Nephron progenitor cell (in vitro differentiated cells): ENCODE results near the gene LPP.
"Not testable (repeated sequence)": the region's sequence is repeated elsewhere in the genome, so short reads cannot be mapped to it uniquely, and the experiment has no call there.

Experiments used
- DNase-seq: peaks from one replicate; pipeline ENCODE4 v3.0.0; 2021
- H3K27ac Mint-ChIP-seq: 2 replicates; pipeline ENCODE4 v1.8.0; 2021; ENCODE audit warnings: mild to moderate bottlenecking, moderate library complexity, mixed read lengths
- H3K27me3 Mint-ChIP-seq: 2 replicates; pipeline ENCODE4 v1.8.0; 2021; ENCODE audit warnings: mild to moderate bottlenecking, low read depth, mixed read lengths; ENCODE audit not compliant: poor library complexity
- H3K36me3 Mint-ChIP-seq: 2 replicates; pipeline ENCODE4 v1.8.0; 2021; ENCODE audit warnings: low read depth, mixed read lengths
- H3K4me1 Mint-ChIP-seq: 2 replicates; pipeline ENCODE4 v1.8.0; 2021; ENCODE audit warnings: mixed read lengths
- H3K4me3 Mint-ChIP-seq: 2 replicates; pipeline ENCODE4 v1.8.0; 2021; ENCODE audit warnings: mild to moderate bottlenecking, moderate library complexity, mixed read lengths
- H3K9me3 Mint-ChIP-seq: 2 replicates; pipeline ENCODE4 v1.8.0; 2021; ENCODE audit warnings: mild to moderate bottlenecking, moderate library complexity, mixed read lengths
- CTCF ChIP-seq: fragments of 200-600 bp; sonication (generic); IDR thresholded peaks from 2 replicates; pipeline ENCODE4 v1.5.0; 2021; ENCODE audit warnings: antibody characterized with exemption

LPP gene

DNA sequence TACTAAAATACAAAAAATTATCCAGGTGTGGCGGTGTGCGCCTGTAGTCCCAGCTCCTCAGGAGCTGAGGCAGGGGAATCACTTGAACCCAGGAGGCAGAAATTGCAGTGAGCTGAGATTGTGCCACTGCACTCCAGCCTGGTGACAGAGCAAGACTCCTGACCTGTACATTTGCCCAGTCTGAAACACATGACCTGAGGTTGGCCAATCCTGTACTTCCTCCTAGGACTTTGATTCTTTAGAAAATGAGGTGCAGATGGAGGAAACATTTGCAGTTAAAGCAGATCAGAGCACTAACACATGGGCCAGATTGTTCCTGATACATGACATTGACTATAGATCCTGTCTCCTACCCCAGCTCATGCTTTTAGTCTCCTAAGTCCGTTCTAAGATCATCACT is 28.9 kb upstream of the LPP start:
- Mint-ChIP-seq H3K4me1 (peaks cover 8% of the 10 kb centered on the region), H3K4me3 (no peak overlapping the region), H3K9me3 (no peaks in the 10 kb centered on the region), H3K27me3 (peaks cover 5% of the 10 kb centered on the region), H3K36me3 (no peaks in the 10 kb centered on the region), H3K27ac (no peak overlapping the region)
- DNase-seq, result no peak
- no peak for TF ChIP-seq CTCF

GRCh38 chr3:188126276-188126675 is 27.7 kb upstream of the LPP start:
- no peak for TF ChIP-seq CTCF
- H3K36me3 Mint-ChIP-seq, result no peaks in the 10 kb centered on the region
- peaks cover 3% of the 10 kb centered on the region for H3K27me3 Mint-ChIP-seq
- H3K27ac Mint-ChIP-seq, result no peak overlapping the region
- no peak overlapping the region for H3K4me3 Mint-ChIP-seq
- no peak for DNase-seq
- H3K9me3 Mint-ChIP-seq, result no peaks in the 10 kb centered on the region
- peaks cover 8% of the 10 kb centered on the region for H3K4me1 Mint-ChIP-seq

DNA sequence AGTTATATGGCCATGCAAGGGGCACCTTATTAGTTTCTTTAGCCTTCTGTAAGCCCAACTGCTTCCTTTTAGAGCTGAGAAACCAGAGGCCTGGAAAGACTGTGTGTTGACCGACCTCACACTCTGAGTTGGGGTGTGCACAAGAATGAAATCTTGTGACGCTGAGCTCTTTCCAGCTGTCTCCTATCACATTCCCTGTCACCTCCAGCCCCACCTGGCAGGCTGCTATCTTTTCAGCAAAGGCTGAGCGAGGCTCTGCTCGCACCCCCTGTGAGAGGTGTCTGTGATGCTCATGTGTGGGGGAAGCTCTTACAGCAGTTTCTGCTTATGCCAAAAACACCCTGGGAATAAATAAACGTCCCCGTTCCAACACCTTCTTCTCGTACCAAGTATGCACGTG is 27.0 kb upstream of the LPP start:
- peaks cover 8% of the 10 kb centered on the region for H3K4me1 Mint-ChIP-seq
- DNase-seq, result no peak
- H3K27me3 Mint-ChIP-seq, result peaks cover 3% of the 10 kb centered on the region
- H3K9me3 Mint-ChIP-seq, result no peaks in the 10 kb centered on the region
- no peak overlapping the region for H3K27ac Mint-ChIP-seq
- H3K36me3 Mint-ChIP-seq, result no peaks in the 10 kb centered on the region
- TF ChIP-seq CTCF, result no peak
- no peak overlapping the region for H3K4me3 Mint-ChIP-seq

- Mint-ChIP-seq H3K36me3 (no peaks in the 10 kb centered on the region), H3K27ac (no peak overlapping the region), H3K4me3 (no peak overlapping the region), H3K27me3 (no peaks in the 10 kb centered on the region), H3K4me1 (peaks cover 8% of the 10 kb centered on the region), H3K9me3 (no peaks in the 10 kb centered on the region)
- no peak for DNase-seq
- no peak for TF ChIP-seq CTCF
These were observed 25.1 kb upstream of the LPP start for GRCh38 chr3:188128905-188129304.

DNA sequence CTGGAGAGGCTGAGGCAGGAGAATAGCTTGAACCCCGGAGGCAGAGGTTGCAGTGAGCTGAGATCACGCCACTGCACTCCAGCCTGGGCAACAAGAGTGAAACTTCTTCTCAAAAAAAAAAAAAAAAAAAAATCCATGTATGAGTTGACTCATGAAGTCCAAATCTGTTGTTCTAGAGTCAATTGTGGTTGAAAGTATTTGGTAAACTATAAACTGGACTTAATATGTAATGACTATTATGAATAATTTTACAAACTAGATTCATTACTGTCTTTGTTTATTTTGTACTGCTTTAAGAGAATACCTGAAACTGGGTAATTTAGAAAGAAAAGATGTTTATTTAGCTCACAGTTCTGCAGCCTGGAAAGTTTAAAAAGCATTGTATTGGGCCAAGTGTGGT is 22.9 kb upstream of the LPP start:
- H3K36me3 Mint-ChIP-seq, H3K9me3 Mint-ChIP-seq, H3K4me3 Mint-ChIP-seq, DNase-seq, H3K4me1 Mint-ChIP-seq, H3K27me3 Mint-ChIP-seq, H3K27ac Mint-ChIP-seq: not testable (repeated sequence)

GRCh38 chr3:188133219-188133618 is 20.7 kb upstream of the LPP start:
- TF ChIP-seq CTCF, result no peak
- DNase-seq, result no peak
- no peaks in the 10 kb centered on the region for H3K36me3 Mint-ChIP-seq
- peaks cover 8% of the 10 kb centered on the region for H3K4me1 Mint-ChIP-seq
- H3K9me3 Mint-ChIP-seq, result no peaks in the 10 kb centered on the region
- peaks cover 4% of the 10 kb centered on the region for H3K27me3 Mint-ChIP-seq
- no peak overlapping the region for H3K27ac Mint-ChIP-seq
- no peak overlapping the region for H3K4me3 Mint-ChIP-seq
